ENCODE results near the gene KIF25. TPM values are rescaled to one million over a fixed set of nuclear protein-coding genes. Genes with fewer than 3 reads are reported as not detected.
A peak's percentile ranks its signal among the peaks of the same experiment; 100 is the strongest.

KIF25 gene
- total RNA-seq, 4 donors from 2014 or later: 0.26 TPM; not detected in 3

GRCh38 chr6:168057836-168058235, 60.4 kb downstream of the KIF25 start:
- Histone ChIP-seq H3K27me3 (no peaks in the 10 kb centered on the region), H3K9me3 (no peaks in the 10 kb centered on the region), H3K4me1 (peaks cover 10 to 46% (median 12%) of the 10 kb centered on the region in 3 donors), H3K27ac (peak overlapping the region in 3 of 4 donors; percentile 29 to 64 (median 30)), H3K4me3 (no peak overlapping the region), H3K36me3 (no peaks in the 10 kb centered on the region)
- intact Hi-C loops (cut with DNase I): no loop called here
- no peak for DNase-seq
- 22 to 77% methylated on average over 3 to 8 of the region's 14 CpGs for WGBS, 2 donors
- no peak for TF ChIP-seq CTCF (IDR thresholded peaks at IDR 0.05)
- TF ChIP-seq POLR2A (IDR thresholded peaks at IDR 0.05): no peak

GRCh38 chr6:168058691-168059551, 61.5 kb downstream of the KIF25 start:
- intact Hi-C loops (cut with DNase I): no loop called here

GRCh38 chr6:168060521-168060931, 63.1 kb downstream of the KIF25 start:
- TF ChIP-seq CTCF (IDR thresholded peaks at IDR 0.05): peak in 5 of 6 experiments; percentile 14 to 54 (median 36)
- no peak for TF ChIP-seq POLR2A (IDR thresholded peaks at IDR 0.05)
- intact Hi-C loops (cut with DNase I): no loop called here
- H3K27me3 ChIP-seq: no peaks in the 10 kb centered on the region
- H3K27ac ChIP-seq: peak overlapping the region in 1 of 4 donors; percentile 52
- 18% methylated on average over 2 of the region's 12 CpGs; no CpG with 5 or more reads in 1 of the 2 donors for WGBS, 2 donors
- H3K9me3 ChIP-seq: no peaks in the 10 kb centered on the region
- H3K36me3 ChIP-seq: no peaks in the 10 kb centered on the region
- no peak for DNase-seq
- no peak overlapping the region for H3K4me3 ChIP-seq
- H3K4me1 ChIP-seq: peaks cover 10 to 40% (median 12%) of the 10 kb centered on the region in 3 donors

More at GRCh38 chr6:168058691-168059551, 61.5 kb downstream of the KIF25 start:
- TF ChIP-seq CTCF (IDR thresholded peaks at IDR 0.05) (no peak), POLR2A (IDR thresholded peaks at IDR 0.05) (no peak)
- peaks cover 10 to 46% (median 12%) of the 10 kb centered on the region in 3 donors for H3K4me1 ChIP-seq
- no peaks in the 10 kb centered on the region for H3K9me3 ChIP-seq
- H3K27ac ChIP-seq: peak overlapping the region in 3 of 4 donors; percentile 34 to 44 (median 38)
- H3K4me3 ChIP-seq: no peak overlapping the region
- no peak for DNase-seq
- no peaks in the 10 kb centered on the region for H3K27me3 ChIP-seq
- H3K36me3 ChIP-seq: no peaks in the 10 kb centered on the region
- WGBS, 2 donors: 85 to 92% methylated on average over 7 of the region's 30 CpGs

- H3K4me3 ChIP-seq: no peak overlapping the region
- no peaks in the 10 kb centered on the region for H3K9me3 ChIP-seq
- 84 to 89% methylated on average over 12 to 22 of the region's 29 CpGs for WGBS, 2 donors
- H3K27me3 ChIP-seq: no peaks in the 10 kb centered on the region
- DNase-seq: no peak
- H3K4me1 ChIP-seq: peaks cover 10 to 40% (median 12%) of the 10 kb centered on the region in 3 donors
- H3K36me3 ChIP-seq: no peaks in the 10 kb centered on the region
- TF ChIP-seq POLR2A (IDR thresholded peaks at IDR 0.05) (no peak), CTCF (IDR thresholded peaks at IDR 0.05) (no peak)
- intact Hi-C loops (cut with DNase I): no loop called here
- peak overlapping the region in 1 of 4 donors; percentile 52 for H3K27ac ChIP-seq
Observed at GRCh38 chr6:168061269-168062210, 64.1 kb downstream of the KIF25 start.
